LNCaP clone FGC (cell line): ENCODE measurements around the gene RCN1.

Experiments used
- DNase-seq: peaks from one replicate; pipeline ENCODE4 v3.0.0-alpha.2; 2011; ENCODE audit warnings: low read depth
- H3K4me3 ChIP-seq: 2 replicates; pipeline ENCODE4 v1.5.1; 2011; ENCODE audit warnings: mild to moderate bottlenecking, low read depth, low read length, control low read depth
- TF ChIP-seq, protein P1 (sequence below): IDR thresholded peaks from 2 replicates; pipeline ENCODE4 v1.5.1; 2012; ENCODE audit warnings: mild to moderate bottlenecking; ENCODE audit not compliant: control insufficient read depth, insufficient read depth; ENCODE audit errors: extremely low read depth

Gene RCN1

DNA sequence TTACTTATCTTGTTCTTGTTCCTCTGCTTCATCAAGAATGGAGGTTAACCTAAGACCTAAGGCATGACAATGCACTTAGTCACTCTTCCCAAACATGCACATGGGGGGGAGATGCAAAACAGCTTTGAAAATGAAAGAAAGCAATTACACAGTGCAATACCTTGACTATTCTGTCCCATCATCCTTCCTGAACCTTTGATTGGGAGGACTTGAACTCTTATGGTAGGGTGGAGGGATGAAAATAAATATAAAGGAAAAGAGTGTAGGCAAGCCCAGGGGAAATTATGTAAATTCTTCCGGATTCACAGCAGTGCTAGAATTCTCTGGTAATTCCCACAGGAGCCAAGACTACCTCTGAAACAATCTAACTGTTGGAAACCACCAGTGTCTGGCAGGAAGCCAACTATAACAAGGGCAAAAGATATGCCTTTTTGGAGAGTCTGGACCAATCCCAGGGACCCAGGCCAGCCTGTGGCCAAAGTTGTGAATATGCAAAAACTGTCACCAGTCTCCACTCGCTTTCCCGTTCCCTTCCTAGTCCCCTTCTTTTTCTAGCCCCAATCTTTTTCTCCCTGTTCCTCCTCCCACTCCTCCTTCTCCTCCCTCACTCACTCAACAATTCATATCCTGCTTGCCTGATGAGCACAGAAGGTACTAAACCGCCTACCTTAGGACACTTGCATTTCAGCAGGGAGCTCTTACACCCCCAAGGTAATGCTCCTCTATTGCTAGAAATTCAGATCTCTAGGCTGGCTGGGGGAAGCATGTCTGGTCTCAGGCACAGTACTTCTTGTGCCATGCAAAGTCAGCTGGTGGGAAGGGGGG lies 2.5 kb upstream of the RCN1 start:
- DNase-seq, result no peak
- no peak overlapping the region for H3K4me3 ChIP-seq
- TF ChIP-seq, protein P1, sequence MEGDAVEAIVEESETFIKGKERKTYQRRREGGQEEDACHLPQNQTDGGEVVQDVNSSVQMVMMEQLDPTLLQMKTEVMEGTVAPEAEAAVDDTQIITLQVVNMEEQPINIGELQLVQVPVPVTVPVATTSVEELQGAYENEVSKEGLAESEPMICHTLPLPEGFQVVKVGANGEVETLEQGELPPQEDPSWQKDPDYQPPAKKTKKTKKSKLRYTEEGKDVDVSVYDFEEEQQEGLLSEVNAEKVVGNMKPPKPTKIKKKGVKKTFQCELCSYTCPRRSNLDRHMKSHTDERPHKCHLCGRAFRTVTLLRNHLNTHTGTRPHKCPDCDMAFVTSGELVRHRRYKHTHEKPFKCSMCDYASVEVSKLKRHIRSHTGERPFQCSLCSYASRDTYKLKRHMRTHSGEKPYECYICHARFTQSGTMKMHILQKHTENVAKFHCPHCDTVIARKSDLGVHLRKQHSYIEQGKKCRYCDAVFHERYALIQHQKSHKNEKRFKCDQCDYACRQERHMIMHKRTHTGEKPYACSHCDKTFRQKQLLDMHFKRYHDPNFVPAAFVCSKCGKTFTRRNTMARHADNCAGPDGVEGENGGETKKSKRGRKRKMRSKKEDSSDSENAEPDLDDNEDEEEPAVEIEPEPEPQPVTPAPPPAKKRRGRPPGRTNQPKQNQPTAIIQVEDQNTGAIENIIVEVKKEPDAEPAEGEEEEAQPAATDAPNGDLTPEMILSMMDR, result no peak

DNA sequence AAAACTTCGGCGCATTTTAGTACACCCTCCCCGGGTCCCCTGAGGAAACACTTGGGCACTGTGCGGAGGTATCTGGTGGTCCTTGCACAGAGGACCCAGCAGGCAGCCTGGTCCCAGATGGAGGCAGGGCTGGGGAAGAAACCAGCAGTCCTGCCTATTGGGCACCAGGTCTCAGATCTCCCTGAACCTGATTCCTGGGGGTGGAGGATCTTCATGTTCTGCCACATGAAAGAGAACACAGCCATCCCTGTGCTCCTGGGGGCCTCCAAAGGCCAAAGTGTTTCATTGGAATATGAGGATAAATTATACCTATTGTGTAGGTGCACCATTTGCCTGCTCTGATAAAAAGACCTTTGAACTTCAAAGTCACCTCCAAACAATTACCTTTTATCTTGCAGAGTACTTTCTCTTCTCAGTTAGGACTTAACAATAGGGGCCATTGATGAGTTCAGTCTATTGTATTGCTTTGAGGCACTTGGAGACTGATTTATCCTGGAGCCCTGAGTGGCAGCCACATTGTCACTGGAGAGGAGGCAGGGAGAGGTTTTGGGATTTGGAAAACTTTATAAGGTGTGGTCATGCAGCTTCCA lies 1.8 kb downstream of the RCN1 start:
- DNase-seq, result no peak
- peak overlapping the region; percentile 74 for H3K4me3 ChIP-seq
- TF ChIP-seq, protein P1, result no peak

DNA sequence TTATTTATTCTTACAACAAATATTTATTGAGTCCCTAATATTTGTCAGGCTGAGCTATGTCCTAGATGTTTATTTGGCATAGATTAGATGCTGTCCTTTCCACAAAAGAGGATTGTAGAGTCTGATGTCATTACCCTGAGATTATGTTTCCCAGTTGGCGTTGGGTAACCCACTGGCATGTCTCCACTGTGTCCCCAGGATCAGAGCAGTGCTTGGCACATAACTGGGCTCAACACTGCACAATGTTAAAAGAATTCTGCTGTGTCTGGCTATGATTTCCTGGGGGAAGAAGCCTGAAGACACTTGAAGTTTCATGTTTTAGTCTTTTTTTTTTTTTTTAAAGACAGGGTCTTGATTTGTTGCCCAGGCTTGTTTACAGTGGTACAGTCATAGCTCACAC lies 4.0 kb downstream of the RCN1 start:
- H3K4me3 ChIP-seq, result no peak overlapping the region

DNA sequence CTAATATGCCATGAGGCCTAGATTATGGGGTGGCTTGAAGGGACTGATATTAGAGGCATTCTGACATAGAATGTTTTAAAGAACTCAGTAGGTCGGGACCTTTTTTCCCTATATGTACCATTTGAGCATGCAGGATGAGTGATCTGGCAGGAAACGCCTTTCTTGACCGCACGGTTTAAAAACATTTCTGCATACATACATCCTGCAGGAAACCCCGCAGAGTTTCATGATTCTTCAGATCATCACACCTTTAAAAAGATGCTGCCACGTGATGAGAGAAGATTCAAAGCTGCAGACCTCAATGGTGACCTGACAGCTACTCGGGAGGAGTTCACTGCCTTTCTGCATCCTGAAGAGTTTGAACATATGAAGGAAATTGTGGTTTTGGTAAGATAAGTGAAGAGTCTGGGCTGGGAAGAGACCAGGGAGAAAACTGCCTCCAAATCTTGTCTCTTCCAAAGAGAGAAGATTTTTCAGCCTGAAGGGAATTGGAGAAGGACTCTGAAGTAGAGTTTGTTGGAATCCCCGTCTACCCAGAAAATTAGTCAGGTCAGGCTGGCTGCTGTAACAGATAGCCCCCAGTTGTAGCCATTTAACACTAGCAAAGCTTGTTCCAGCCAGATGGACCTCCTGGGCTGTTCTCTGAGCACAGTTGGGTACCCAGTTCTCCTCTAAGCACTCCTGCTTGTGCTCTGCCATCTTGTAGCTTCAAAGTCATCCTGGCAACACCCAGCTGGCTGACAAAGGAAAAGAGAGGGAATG lies 7.4 kb downstream of the RCN1 start:
- TF ChIP-seq, protein P1, result no peak
- no peak overlapping the region for H3K4me3 ChIP-seq
- DNase-seq, result no peak

More for the DNA sequence above, 4.0 kb downstream of the RCN1 start:
- TF ChIP-seq, protein P1, result no peak
- no peak for DNase-seq

DNA sequence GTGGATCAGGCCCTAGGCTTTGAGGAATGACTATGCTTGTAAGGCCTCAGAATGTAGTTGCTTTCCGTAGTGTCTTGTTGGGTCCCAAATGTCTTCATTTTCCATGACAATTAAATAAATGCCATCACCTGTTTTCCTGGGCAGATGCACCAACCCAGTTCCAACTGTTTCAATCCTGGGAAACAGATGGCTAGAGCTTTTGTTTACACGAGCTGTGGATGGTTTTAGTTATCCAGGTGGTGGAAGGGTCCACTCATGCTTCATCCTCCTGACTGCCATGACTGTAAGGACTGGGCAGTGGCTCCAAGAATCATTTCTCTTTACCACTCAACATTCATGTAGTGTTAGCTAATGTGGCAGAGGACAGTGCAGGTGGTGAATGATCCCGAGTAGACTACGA lies 8.6 kb downstream of the RCN1 start:
- TF ChIP-seq, protein P1, result no peak
- H3K4me3 ChIP-seq, result no peak overlapping the region
- DNase-seq, result no peak

DNA sequence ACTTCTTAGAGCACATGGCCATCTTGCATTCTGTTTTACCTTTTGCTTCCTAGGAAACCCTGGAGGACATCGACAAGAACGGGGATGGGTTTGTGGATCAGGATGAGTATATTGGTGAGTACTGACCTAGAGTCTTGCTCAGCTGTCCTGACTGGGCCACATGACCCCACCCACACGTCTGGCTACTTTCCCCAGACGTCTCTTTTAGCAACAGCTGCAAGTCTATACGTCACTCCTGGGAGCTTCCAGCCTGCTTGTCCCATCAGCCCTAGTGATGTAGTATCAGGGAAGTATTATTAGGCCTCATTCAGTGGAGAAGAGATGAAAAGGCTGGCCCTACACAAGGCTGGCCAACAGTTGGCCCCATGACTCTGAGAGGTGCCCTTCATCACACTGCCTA lies 9.6 kb downstream of the RCN1 start:
- TF ChIP-seq, protein P1, result no peak

More for the DNA sequence above, 9.6 kb downstream of the RCN1 start:
- H3K4me3 ChIP-seq, result no peak overlapping the region
- DNase-seq, result no peak
